GM19463 (cell line): Measurements from ENCODE around the gene EYA2.

ENCODE experiments used
- ATAC-seq: cut with Tn5 transposase; IDR thresholded peaks from one replicate; pipeline ENCODE4 v1.9.1; 2021; ENCODE audit warnings: mild to moderate bottlenecking, moderate library complexity; ENCODE audit not compliant: unreplicated experiment

The EYA2 gene

DNA sequence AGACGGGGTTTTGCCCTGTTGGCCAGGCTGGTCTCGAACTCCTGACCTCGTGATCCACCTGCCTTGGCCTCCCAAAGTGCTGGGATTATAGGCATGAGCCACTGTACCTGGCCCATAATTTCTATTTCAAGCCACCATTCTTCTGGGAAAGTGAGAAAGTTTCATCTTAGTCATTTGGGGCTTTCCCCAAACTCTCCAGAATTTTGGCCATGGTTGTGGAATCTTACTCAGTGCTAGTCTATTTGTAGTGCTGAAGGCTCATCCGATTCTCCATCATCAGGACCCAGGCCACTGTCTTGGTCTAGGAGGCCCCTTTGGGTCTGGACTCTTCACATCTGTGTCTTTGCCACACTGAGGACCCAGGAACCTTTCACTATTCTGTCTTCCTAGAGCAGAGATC is 164.9 kb downstream of the EYA2 start:
- ATAC-seq: no peak

DNA sequence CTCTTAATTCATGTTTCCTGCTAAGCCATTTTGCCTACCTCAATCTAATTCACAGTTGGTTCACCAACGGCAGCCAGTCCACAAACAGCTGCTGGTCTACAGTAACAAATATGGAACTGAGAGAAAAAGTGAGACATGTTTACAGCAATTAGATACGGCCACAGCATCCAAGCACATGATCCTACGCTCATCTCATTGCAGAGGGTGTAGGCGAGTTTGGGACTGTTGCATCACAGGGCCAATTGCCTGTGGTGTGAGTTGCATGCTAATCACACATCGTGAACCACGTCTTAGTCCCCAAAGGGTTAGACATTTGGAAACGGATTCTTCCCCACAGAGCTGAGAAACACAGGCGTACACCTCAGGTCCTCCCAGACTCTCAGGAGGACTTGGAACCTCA is 166.9 kb downstream of the EYA2 start:
- no peak for ATAC-seq

DNA sequence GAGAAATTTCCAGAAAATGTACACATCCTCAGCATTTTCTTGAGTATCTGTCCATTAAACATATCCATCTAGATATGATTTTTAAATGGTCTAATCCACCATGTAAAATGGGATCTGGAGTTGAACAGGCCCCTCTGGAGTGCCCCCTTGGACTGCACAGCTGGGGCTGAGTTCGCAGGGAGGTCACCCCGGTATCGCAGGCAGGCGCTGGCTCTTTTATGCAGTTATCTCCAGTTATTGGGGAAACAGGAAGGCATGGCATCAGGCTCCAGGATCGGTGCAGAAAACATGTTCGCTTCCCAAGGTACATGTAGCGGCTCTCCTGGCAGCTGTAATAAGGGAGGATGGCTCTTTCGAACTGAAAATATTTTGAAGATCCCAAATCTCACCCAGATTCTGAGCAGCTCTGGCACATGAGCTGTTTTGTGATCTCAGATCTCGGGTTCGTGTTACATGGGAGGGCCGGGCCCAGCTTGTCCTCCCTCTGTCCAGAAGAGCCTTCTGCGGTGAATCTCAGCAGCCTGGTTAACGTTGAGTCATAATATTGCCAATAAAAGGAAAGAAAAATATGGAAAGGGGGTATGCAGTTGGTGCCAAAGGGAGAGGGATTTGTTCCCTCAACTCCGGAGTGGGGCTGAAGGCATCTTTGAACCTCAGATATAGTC is 167.7 kb downstream of the EYA2 start:
- ATAC-seq: no peak

DNA sequence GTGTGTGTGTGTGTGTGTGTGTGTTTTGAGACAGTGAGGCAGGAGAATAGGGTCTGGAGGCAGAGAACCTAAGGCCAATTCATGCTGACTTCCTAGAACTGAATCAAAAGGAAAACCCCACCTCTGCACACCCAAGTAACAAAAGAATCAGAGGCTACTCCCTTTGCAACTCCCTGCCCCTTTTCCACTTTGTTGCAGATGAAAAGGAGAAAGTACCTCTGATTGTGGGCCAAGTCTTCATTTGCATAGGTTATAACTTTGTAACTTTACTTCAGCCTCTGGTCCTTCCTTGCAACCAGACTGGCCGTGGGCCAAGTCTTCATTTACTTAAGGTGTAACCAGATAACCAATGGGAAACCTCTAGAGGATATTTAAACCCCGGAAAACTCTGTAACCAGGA is 168.8 kb downstream of the EYA2 start:
- no peak for ATAC-seq

DNA sequence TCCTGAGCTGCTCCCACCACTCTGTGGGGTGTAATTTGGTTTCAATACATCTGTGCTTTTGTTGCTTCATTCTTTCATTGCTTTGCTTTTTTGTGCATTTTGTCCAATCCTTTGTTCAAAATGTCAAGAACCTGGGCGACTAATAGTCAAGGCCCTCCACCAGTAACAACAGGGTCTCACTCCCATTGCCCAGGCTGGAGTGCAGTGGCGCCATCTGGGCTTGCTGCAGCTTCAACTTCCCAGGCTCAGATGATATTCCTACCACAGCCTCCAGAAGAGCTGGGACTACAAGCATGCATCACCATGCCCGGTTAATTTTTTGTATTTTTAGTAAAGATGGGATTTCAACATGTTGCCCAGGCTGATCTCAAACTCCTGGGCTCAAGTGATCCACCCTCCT is 169.2 kb downstream of the EYA2 start:
- no peak for ATAC-seq

DNA sequence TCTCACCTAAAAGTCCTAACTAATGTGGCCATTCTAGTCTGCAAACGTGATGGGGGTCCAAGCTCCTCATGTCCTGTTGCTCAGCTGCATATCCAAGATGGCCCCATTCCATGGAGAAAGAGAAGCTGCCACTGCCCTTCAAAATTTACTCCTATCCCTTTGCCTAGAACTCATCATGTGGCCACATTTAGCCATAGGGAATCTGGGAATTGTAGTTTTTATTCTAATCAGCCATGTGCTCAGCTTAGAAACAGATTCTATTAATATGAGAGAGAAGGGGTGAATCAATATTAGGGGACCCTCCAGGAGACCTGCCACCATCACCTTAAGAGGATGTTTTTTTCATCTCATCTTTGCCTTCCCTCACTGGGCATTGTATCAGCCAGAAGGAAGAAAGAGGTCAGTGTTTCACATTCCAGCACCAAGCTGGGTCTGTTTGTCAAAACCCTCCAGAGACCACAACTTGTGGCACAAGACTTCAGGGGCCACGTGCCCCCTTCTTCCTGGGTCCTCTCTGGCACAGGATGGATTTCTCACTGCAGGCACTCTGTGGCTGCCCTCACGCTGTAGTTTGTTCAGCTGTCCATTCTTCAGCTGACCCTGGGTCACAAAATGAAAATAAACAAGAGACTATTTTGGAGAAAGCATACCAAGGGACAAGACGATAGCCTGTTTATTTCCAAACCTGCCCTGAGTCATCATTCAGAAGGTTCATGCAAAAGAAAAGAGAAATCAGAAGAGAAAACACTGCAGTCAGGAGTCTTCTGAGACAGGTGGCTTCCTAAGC is 172.0 kb downstream of the EYA2 start:
- ATAC-seq: no peak

DNA sequence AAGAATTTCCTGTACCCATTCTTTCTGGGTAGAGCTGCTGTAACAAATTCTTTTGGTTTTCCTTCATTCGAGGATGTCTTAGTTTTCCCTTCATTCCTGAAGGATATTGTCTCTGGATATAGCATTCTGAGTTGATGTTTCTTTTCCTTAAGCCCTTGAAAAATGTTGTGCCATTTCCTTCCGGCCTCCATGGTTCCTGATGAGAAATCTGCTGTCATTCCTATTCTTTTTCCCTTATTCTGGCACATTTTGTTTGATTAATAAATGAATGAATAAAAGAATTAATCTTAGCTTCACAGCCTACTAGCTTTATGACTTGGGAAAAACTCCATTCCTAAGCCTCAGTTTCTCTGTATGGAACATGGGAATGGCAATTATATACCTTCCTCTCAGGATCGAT is 173.1 kb downstream of the EYA2 start:
- ATAC-seq: no peak

DNA sequence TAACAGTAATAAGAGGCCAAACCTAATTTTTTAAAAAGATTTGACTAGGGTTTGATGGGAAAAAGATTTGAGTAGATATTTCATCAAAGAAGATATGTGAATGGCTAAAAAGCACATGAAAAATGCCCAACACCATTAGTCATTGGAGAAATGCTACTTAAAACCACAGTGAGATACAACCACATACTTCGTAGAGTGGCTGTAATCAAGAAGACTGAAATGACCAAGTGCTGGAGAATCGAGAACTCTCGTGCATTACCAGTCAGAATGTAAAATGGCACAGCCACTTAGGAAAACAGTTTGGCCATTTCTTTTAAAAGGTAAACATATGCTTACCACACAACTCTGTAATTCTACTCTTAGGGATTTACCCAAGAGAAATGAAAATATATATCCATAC is 175.5 kb downstream of the EYA2 start:
- no peak for ATAC-seq

DNA sequence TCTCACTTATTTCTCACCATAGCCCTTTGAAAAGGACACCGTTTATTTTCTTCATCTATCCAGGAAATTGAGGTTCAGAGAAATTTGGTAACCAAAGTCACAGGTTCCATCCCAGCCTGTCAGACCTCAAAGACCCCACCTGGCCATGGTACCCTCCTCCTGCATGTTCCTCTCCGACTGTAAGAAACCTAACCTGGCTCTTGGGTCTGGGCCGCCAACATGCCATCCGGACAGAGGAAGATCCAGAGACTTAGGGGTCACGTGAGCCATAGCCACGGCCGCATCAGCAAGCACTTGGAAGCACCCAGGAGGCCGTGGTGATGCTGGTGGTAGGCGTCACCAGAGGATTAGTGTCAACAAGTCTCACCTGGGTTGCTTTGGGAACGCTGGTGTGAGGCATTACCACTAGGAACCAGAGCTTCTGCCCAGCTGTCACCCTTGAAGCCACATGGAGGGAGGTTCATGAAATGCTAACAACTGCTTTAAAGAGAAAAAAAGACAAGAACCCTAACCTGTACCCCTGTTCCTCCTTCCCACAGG is 177.1 kb downstream of the EYA2 start:
- ATAC-seq: no peak

DNA sequence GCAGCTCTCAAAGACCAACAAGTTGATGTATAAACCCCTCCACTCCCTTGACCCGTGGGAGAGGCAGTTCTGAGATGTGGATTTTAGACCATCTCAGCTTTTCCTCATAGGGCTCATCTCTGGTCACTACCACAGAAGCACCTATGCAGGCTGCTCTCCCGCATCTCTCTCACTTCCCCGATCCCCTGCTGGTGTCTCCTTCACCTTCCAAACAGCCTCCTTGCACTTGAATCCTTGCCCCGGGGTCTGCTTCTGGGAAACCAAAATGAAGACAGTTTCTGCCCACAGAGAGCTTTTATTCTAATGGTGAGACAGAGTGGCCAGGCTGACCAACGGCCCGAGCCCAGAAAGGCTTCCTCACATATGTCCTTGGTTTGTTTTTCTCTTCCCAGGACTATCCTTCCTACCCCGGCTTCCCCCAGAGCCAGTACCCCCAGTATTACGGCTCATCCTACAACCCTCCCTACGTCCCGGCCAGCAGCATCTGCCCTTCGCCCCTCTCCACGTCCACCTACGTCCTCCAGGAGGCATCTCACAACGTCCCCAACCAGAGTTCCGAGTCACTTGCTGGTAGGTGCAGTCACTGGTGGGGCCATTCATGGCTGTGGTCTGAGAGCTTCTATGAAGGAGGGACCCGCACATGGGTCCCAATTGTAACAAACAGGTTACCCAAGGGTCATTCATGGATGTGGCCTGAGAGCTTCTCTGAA is 179.3 kb downstream of the EYA2 start:
- ATAC-seq: no peak

DNA sequence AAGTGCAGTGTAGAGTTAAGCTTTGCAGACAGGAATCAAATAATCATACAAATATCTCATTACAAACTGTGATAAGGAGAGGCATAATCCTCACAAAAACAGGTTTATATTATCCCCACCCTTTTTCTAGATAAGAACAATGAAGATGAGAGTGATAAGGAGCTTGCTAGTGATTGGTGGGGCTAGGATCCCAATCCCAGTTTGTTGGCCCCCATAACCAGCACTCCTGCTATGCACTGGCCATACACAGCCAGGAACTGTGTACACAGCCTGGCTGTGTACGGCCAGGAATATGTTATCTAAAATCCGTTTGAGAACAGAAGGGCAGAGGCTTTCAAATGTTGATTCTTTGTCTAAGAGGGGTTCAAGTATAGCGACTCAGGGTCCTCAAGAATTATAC is 180.6 kb downstream of the EYA2 start:
- ATAC-seq: no peak

DNA sequence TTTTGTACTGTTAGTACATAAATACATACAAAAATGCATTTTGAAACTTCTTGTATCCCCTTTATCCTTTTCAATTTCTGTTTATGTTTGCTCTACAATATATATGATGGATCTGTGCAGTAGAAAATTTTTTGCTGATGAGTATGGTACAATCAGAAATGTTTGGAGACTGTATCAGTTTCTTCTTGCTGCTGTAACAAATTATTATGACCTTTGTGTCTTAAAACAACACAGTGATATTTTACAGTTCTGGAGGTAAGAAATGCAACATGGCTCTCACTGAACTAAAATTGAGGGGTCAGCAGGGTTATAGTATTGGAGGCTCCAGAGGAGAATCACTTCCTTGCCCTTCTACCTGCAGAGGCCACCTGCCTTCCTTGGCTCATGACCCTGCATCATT is 184.4 kb downstream of the EYA2 start:
- ATAC-seq: no peak

DNA sequence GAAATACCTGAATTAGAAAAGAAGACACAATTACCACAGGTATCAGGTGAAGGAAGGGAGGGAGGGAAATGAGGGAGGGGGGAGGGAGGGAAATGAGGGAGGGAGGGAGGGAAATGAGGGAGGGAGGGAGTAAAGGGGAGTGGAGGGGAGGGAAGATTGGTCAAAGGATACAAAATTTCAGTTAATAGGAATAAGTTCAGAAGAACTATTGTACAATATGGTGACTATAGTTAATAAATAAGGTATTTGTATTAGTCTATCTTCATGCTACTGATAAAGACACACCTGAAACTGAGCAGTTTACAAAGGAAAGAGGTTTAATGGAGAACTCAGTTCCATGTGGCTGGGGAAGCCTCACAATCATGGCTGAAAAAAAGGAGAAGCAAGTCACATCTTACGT is 185.7 kb downstream of the EYA2 start:
- ATAC-seq: no peak

DNA sequence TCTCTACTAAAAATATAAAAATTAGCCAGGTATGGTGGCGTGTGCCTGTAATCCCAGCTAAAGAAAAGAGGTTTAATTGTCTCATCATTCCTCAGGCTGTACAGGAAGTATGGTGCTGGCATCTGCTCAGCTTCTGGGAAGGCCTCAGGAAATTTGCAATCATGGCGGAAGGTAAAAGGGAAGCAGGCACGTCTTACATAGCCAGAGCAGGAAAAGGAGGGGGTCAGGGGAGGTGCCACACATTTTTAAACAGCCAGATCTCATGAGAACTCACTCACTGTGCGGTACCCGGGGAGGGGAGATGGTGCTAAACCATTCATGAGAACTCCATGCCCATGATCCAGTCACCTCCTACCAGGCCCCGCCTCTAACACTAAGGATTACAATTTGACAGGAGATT is 191.7 kb downstream of the EYA2 start:
- ATAC-seq: no peak

DNA sequence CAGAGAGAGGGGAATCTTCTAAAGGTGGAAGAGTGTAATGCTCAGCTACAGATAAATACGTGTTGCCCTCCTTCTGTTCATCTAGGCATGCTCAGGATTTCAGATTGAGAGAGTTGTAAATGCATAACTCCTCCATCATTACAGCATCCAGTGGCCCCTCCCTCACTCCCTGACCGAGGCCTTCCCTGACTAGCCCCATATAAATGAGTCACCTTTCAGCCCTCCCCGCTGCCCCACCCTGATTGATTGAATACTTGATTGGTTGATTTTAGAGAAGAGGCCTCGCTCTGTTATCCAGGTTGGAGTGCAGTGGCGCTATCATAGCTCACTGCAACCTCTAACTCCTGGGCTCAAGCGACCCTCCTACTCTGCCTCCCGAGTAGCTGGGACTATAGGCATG is 193.7 kb downstream of the EYA2 start:
- no peak for ATAC-seq

DNA sequence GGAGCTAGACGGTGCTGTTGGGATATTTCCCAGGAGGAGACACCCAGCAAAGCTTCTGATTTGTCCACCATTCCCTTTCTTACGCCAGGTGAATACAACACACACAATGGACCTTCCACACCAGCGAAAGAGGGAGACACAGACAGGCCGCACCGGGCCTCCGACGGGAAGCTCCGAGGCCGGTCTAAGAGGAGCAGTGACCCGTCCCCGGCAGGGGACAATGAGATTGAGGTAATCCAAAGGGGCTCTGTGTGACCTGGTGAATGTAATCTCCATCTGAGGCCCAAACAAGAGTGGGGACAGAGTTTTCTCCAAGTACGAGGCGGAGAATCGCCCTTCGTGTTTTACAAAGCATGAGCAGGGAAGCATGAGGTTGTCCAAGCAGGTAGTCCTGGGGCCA is 194.5 kb downstream of the EYA2 start:
- no peak for ATAC-seq

DNA sequence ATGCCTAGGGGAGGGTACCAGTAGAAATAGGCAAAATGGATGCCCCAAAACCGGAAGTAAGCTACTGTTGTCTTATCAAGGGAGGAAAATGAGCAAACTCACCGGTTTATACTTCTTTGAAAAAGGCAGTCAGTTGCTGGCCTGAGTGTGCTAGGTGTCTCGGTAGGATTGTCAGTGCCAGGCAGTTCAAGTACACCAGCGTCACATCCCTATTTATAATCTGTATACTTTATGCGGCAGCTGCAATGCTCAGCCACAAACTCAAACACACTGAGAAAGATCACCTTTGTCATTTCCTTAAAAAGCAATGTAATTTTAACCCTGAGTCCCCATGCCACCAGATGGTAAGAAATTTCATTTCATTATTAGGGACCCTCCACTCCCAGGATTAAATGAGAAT is 196.2 kb downstream of the EYA2 start:
- ATAC-seq: no peak

DNA sequence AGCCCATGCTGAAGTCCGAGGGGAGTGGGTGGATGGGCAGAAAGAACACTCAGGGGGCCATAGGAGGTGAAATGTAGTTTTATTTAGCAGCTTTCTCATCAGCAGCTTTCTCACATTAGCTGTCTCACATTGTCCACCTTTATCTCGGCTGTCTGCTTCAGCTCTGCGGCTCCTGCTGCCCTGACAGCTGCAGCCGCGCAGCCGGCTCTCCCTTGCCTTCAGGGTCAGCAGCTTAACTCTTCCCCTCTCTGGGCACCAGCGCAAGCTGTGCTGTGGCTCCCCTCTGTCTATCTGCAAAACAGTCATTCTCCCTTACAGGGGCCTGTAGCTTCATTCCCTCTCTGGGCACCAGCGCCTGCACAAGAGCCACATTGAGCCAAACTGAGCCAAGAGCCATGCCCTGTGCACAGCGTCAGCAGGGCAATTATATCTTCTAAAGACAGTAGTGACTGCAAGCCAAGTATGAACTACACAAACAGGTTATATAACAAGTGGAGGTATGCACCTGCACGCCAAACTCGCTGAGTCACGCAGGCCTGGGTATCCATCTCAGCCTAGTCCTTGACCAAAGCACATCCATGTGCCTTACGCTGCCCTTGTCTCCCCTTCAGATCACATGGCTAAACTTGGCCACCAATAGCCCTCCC is 198.8 kb downstream of the EYA2 start:
- no peak for ATAC-seq

DNA sequence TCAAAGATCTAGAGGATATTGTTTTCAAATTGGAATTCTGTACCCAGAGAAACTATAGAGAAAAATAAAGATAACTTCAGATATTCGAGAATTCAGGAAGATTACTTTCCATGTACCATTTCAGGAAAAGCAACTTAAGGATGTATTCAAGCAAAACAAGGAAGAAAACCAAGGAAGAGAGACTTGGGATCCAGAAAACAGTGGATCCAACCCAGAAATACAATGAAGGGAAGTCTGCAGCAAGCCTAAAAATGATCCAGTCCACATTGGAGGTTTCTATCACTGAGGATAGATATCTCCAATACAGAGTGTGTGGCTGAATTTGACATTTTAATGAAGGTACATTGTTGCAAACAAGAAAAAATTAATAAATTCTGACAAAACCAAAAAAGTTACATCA is 201.0 kb downstream of the EYA2 start:
- no peak for ATAC-seq

DNA sequence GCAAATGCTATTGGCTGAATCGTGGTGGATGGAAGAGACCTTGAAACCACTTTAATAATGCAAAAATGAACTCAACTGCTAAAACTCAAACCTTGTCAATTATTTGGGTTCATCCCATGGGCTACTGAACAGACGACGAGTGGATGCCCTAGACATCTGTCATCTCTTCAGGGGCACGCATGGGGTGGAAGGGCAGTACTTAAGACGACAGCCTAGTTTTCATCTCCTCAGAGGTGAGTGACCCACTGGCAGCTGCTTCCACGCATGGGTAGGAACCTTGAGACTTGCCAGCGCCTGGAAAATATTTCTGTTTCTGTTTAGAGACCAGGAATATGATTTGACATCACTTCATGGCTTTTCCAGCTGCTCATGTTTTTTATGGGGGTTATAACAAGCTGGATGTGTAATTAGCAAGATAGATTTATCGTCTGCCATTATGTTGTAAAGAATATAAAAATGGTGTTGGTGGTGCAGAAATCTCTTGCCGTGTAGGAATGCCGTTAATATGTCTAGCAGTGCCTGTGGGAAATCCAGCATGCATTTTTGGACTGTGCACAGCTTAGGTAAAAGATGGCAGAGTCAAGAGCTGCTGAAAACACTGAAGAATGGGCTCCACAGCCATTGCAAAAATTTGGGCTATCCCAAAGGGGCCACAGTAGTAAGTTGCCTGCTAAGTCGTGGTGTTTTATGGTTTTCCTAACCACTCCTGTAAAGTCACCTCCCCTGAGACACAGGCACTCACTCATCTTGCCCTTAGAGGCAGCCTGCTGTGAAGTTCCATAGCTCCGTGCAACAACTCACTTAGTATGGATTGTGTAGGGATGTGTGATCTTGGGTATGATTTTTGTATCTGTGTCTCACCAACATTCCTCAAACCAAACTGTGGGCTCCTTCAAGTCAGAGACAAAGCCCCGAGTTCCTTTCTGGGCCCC is 203.3 kb downstream of the EYA2 start:
- no peak for ATAC-seq
